Measurements from ENCODE around the gene NOL11. TPM values are rescaled to one million over a fixed set of nuclear protein-coding genes. Genes with fewer than 3 reads are reported as not detected.

The NOL11 gene
- total and polyA plus RNA-seq, 2 donors from 2014 or later = 37.3 to 40.8 TPM

- H3K9me3 ChIP-seq (ENCODE audit: control insufficient read depth in 2 of 3, insufficient read depth in 1 of 3, low read length in 3 of 3) = no peaks in the 10 kb centered on the region
- no peak overlapping the region for H3K9ac ChIP-seq (ENCODE audit: low read length in 3 of 3)
- H3K4me3 ChIP-seq (ENCODE audit: low read length in 3 of 3) = no peak overlapping the region
- no peak overlapping the region for H3K27ac ChIP-seq (ENCODE audit: low read depth in 2 of 2, low read length in 2 of 2)
- no peak for TF ChIP-seq CTCF (IDR thresholded peaks at IDR 0.05; ENCODE audit: borderline replicate concordance, extremely low read depth, insufficient read depth)
- H3K36me3 ChIP-seq (ENCODE audit: control insufficient read depth in 2 of 3, insufficient read depth in 3 of 3, low read length in 3 of 3) = no peaks in the 10 kb centered on the region
- FAIRE-seq (no peak), DNase-seq (no peak)
- intact Hi-C loops (cut with DNase I) = no loop called here
- no peaks in the 10 kb centered on the region for H3K4me1 ChIP-seq (ENCODE audit: control insufficient read depth in 2 of 3, insufficient read depth in 2 of 3, low read depth in 1 of 3, low read length in 3 of 3)
- H3K27me3 ChIP-seq (ENCODE audit: control insufficient read depth, insufficient read depth, low read length) = no peaks in the 10 kb centered on the region
These were observed 55.5 kb downstream of the NOL11 start for GRCh38 chr17:67773246-67773645.

GRCh38 chr17:67779098-67779672, 61.4 kb downstream of the NOL11 start:
- H3K4me1 ChIP-seq (ENCODE audit: control insufficient read depth in 2 of 3, insufficient read depth in 2 of 3, low read depth in 1 of 3, low read length in 3 of 3) = no peaks in the 10 kb centered on the region
- no peak overlapping the region for H3K9ac ChIP-seq (ENCODE audit: low read length in 3 of 3)
- no peaks in the 10 kb centered on the region for H3K27me3 ChIP-seq (ENCODE audit: control insufficient read depth, insufficient read depth, low read length)
- peak; percentile 52 for TF ChIP-seq CTCF (IDR thresholded peaks at IDR 0.05; ENCODE audit: borderline replicate concordance, extremely low read depth, insufficient read depth)
- DNase-seq (peak in 4 of 5 donors; percentile 11 to 35 (median 22)), FAIRE-seq (no peak)
- intact Hi-C loops (cut with DNase I) = no loop called here
- H3K27ac ChIP-seq (ENCODE audit: low read depth in 2 of 2, low read length in 2 of 2) = no peak overlapping the region
- H3K36me3 ChIP-seq (ENCODE audit: control insufficient read depth in 2 of 3, insufficient read depth in 3 of 3, low read length in 3 of 3) = no peaks in the 10 kb centered on the region
- H3K4me3 ChIP-seq (ENCODE audit: low read length in 3 of 3) = no peak overlapping the region
- H3K9me3 ChIP-seq (ENCODE audit: control insufficient read depth in 2 of 3, insufficient read depth in 1 of 3, low read length in 3 of 3) = no peaks in the 10 kb centered on the region

GRCh38 chr17:67784364-67785121, 66.8 kb downstream of the NOL11 start:
- DNase-seq (peak in 1 of 5 donors; percentile 6), FAIRE-seq (no peak)
- H3K9ac ChIP-seq (ENCODE audit: low read length in 3 of 3) = no peak overlapping the region
- TF ChIP-seq CTCF (IDR thresholded peaks at IDR 0.05; ENCODE audit: borderline replicate concordance, extremely low read depth, insufficient read depth) = no peak
- no peaks in the 10 kb centered on the region for H3K36me3 ChIP-seq (ENCODE audit: control insufficient read depth in 2 of 3, insufficient read depth in 3 of 3, low read length in 3 of 3)
- no peaks in the 10 kb centered on the region for H3K27me3 ChIP-seq (ENCODE audit: control insufficient read depth, insufficient read depth, low read length)
- no peak overlapping the region for H3K4me3 ChIP-seq (ENCODE audit: low read length in 3 of 3)
- no peak overlapping the region for H3K27ac ChIP-seq (ENCODE audit: low read depth in 2 of 2, low read length in 2 of 2)
- no peaks in the 10 kb centered on the region for H3K9me3 ChIP-seq (ENCODE audit: control insufficient read depth in 2 of 3, insufficient read depth in 1 of 3, low read length in 3 of 3)
- H3K4me1 ChIP-seq (ENCODE audit: control insufficient read depth in 2 of 3, insufficient read depth in 2 of 3, low read depth in 1 of 3, low read length in 3 of 3) = no peaks in the 10 kb centered on the region
- intact Hi-C loops (cut with DNase I) = no loop called here
